Cardiac septum (tissue), 1 donor: Measurements from ENCODE around the gene KRTAP12-1. TPM values are rescaled to one million over a fixed set of nuclear protein-coding genes. Genes with fewer than 3 reads are reported as not detected.
"Not testable (repeated sequence)": the region's sequence is repeated elsewhere in the genome, so short reads cannot be mapped to it uniquely, and the experiment has no call there.

Source experiments
- DNase-seq: peaks from one replicate; pipeline ENCODE4 v3.0.0-alpha.2; 2020; ENCODE audit warnings: low spot score
- intact Hi-C: fragments of 100-400 bp; cut with DNase I; formaldehyde crosslinking; loops from one replicate; pipeline ENCODE4 v1.14.0; 2022
- total RNA-seq: library from RNA; stranded (reverse); fragmentation: NEBNext Ultra II Directional; extraction: Animal tissue kit (Norgen Biotek cat#: 25700); gene quantifications from one replicate; pipeline ENCODE4 v1.2.1, GENCODE V29; 2021
- donor health status: DM: no; HTN: no; CAD: no.

Gene KRTAP12-1
- total RNA-seq, 1 donor from 2014 or later, result not detected

DNA sequence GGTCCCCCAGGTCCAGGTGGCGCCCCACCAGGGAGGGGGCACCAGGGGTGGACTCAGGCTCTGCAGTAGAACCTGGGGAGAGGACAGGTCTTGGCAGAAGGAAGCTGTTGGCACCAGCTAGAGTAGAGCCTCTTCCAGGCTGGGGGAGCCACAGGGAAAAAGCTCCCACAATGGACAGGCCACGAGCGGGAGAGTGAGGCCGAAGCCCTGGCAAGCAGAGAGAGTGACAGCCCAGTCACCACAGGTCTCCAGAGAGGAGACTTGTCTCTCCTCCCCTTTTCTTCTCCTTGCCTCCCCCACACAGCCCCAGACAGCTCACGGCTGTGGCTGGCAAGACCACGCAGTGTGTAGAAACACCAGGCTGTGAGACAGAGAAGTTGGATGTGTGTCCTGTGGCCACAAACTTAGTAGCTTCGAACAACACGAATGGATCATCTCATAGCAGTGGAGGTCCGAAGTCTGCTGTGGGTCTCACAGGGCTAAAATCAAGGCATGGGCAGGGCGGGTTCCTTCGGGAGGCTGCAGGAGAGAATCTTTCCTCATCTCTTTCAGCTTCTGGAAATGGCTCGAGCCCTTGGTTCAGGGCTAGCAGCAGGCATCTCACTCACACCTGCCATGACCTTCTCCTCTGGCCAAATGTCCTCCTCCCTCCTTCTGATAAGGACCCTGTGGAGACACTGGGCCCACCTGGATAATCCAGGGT lies 30.8 kb downstream of the KRTAP12-1 start:
- DNase-seq, result no peak
- intact Hi-C loops, result no loop called here

DNA sequence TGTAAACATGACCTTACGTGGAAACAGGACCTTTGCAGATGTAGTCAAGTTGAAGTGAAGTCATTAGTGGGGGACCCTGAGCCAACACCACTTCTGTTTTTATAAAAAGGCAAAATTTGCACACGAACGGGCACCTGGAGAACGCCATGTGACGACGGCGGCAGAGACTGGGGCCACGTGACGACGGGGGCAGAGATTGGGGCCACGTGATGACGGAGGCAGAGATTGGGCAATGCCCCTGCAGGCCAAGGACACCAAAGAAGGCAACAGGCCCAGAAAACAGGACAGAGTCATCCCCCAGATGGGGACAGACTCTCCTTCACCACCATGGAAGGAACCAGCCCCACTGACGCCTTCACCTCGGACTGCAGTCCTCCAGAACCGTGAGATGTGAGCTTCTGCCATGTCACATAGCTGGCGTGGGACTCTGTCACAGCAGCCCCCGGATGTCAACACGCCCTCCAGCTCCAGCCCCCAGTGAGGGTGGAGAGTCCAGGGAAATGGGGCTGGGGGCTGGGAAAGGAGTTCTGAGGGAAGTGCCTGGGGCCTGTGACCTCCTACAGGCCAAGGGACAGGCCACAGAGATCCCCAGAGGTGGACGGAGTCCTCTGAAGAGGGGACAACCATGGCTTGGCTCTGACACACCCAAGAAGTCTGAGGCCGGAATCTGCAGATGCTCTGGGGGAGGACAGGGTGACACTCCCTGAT lies 31.5 kb downstream of the KRTAP12-1 start:
- intact Hi-C loops, result no loop called here

DNA sequence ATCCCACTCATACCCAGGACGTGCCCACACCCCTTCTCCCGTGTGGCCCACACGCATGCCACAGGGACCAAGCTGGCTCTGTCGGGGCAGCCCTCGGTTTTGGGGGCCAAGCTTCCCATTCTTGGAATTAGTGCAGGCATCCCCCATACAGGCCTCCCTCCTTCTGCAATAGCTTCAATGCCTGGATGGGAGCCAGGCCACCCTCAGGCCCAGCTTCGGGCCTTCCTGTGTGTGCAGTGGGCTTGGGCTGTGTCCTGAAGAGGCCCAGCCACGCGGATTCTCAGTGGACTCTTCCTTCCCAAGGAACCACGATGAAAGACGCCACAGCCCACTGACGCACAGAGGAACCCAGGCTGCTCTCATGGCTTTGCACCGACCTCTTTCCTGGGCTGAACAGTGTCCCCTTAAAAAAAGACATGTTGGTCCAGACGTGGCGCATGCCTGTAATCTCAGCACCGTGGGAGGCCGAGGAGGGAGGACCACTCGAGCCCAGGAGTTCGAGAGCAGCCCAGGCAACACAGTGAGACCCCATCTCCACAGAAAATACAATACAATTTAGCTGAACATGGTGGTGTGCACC lies 32.4 kb downstream of the KRTAP12-1 start:
- intact Hi-C loops, result loop anchor here (10.0 kb wide), 1 partner anchor 135 kb away; no protein-coding TSS in a partner anchor
- DNase-seq, result no peak

More for the DNA sequence above, 31.5 kb downstream of the KRTAP12-1 start:
- DNase-seq, result no peak

DNA sequence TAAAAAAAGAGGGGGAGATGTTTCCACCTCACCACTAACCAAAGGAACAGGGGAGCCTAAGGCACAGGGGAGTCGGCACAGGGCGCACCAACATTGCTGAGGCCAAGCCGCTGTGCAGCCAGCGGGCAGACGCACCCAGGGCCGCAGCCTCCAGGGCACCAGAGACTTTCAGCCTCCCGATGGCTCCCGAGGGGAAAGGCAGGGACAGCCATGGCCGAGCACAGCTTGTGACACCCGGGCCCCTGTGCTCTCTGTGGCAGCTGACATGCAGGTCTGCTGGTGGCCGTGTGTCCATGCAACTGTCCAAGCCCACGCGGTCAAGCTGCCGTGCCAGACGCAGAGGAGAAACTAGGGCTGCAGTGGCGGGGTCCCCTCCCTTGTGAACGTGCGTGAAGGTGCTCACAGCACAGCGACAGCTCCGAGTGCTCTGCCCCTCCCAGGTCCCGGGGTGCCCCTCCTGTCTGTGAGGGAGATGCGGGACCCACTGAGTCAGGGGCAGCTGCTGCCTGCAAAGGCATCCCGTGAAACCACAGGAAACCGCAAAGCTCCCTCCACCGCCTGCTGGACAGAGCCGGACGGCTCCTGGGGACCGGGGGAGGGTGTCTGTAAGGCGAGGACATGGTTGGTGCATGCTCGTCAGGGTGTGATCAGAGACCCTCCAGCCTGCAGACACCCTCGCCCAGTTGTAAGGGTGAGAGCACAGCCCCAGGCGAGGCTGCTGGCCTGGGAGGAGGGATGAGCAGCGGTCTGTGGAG lies 33.2 kb downstream of the KRTAP12-1 start:
- intact Hi-C loops, result loop anchor here (10.0 kb wide), 1 partner anchor 136 kb away; no protein-coding TSS in a partner anchor

GRCh38 chr21:44647222-44647552 lies 34.8 kb downstream of the KRTAP12-1 start:
- intact Hi-C loops, result loop anchor here (10.0 kb wide), 1 partner anchor 138 kb away; no protein-coding TSS in a partner anchor
- DNase-seq, result no peak

More for the DNA sequence above, 33.2 kb downstream of the KRTAP12-1 start:
- no peak for DNase-seq

- intact Hi-C loops, result loop anchor here (10.0 kb wide), 1 partner anchor 138 kb away; no protein-coding TSS in a partner anchor
- not testable (repeated sequence) for DNase-seq
These were observed 35.4 kb downstream of the KRTAP12-1 start, which contains the start of gene KRTAP10-11 for GRCh38 chr21:44646366-44647221. TSS of gene KRTAP10-11 (plus strand) at chr21:44646414. CDS start at chr21:44646459, 45 bp downstream.

DNA sequence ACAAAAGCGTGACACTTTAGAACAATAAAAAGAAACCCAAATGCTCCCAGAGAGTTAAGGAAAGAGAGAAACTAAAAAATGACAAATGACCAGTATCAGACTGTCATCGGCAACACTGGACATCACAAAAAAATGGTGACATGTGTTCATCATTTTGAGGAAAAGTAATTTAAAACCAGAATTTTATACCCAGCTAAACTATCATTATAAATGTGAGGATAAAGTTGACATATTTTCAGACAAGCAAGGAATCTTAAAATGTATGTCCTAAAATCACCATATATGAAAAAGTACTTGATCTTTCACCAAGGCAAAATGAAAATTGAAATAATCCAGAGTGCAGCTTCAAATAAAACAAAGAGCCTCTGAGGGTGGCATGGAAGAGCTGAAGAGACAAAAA lies 37.1 kb downstream of the KRTAP12-1 start:
- intact Hi-C loops, result loop anchor here (10.0 kb wide), 1 partner anchor 140 kb away; no protein-coding TSS in a partner anchor
- DNase-seq, result no peak

DNA sequence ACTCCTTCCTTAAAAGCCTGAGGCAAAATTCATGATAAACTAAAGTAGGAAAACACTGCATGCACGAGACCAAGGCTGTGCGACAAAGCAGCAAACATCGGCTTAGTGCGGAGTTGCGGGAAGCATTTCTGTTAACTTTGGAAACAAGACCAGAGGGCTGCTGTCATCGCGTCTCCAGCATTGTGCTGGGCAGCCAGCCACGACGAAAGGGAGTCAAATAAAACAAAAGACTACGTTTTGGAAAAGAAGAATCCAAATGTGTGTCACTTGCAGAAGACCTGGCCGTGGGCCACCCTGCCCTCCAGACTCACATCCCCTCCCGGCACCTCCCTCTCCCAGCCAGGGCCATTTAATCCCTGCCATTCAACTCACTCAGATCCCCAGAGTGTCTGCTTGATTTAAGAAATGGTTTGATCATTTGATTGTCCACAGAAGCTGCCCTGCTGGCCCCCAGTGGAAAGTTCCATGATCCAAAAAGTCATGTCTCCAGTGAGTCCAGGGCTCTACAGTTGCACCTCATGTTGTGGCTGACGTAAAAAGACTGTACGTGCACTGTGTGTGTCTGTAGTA lies 38.1 kb downstream of the KRTAP12-1 start:
- intact Hi-C loops, result loop anchor here (10.0 kb wide), 1 partner anchor 141 kb away; no protein-coding TSS in a partner anchor
- DNase-seq, result no peak

- intact Hi-C loops, result loop anchor here (10.0 kb wide), 1 partner anchor 144 kb away; no protein-coding TSS in a partner anchor
These were observed 41.2 kb downstream of the KRTAP12-1 start for GRCh38 chr21:44640761-44641160.

GRCh38 chr21:44639331-44639655 lies 42.7 kb downstream of the KRTAP12-1 start:
- intact Hi-C loops, result no loop called here
- DNase-seq, result no peak

More at GRCh38 chr21:44640761-44641160, 41.2 kb downstream of the KRTAP12-1 start:
- no peak for DNase-seq

GRCh38 chr21:44638506-44639330 lies 43.2 kb downstream of the KRTAP12-1 start:
- DNase-seq, intact Hi-C loops: not testable (repeated sequence)

GRCh38 chr21:44637851-44638348 lies 44.1 kb downstream of the KRTAP12-1 start:
- intact Hi-C loops, DNase-seq: not testable (repeated sequence)

DNA sequence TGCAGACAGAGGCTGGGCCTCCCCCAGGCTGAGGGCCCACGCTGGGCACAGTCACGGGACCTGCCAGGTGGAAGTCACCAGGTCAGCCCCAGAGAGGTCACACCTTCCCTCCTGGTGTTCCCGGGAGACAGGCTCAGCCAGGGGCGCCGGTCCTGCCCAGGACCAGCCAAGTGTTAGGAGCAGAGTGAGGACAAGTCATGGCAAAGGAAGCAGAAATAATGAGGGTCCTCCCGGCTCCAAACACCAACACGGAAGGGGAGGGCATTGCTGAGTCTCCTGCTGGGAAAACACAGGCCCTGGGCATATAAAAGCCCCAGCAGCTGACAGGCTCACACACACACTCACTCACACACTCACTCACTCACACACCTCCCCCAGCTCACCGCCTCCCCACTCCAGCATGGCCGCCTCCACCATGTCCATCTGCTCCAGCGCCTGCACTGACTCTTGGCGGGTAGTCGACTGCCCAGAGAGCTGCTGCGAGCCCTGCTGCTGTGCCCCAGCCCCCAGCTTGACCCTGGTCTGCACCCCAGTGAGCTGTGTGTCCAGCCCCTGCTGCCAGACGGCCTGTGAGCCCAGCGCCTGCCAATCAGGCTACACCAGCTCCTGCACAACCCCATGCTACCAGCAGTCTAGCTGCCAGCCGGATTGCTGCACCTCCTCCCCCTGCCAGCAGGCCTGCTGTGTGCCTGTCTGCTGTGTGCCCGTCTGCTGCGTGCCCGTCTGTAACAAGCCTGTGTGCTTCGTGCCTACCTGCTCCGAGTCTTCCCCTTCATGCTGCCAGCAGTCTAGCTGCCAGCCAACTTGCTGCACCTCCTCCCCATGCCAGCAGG lies 44.7 kb downstream of the KRTAP12-1 start, which contains the start of gene KRTAP10-10:
Gene KRTAP10-10 (plus strand): TSS at position 339 of the 833 bp plus-strand sequence. CDS start 62 bp downstream, at position 401.
- intact Hi-C loops, result no loop called here
- DNase-seq, result no peak

DNA sequence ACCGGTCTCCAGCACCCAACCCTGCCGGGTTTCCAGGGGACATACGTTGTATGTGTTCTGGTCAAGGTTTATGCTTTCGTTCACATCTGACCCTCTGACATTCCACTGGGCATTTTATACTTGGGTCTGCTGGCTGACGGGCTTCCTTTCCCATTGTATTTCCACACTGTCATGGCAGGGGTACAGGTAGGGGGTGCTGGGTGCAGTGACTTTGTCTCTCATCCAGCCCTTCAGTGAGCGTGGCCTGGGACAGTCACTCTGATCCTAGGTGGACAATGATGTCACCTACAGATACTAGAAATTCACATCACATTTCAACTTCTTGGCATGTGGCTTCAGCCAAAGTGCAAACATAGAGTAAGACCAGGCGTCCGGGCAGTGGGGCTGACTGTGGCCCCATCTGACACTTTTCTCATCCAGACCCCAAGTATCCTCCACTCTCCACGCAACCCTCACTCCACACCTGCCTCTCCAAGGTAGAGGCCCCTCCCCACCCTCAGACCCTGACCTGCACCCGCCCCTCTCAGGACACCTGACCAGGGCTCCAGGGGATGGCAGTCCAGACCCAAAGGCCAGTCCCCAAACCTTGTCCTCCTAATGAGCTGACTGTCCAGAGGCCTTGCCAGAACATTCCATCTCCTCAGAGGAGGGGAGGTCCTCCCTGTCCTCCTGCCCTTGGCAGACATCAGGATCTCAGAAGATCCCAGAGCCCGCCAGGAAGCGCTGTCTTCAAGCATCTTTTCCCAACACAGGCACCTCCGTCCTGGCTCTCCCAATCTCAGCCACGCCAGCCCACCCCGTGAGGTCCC lies 45.5 kb downstream of the KRTAP12-1 start:
- intact Hi-C loops, result no loop called here
- DNase-seq, result no peak

GRCh38 chr21:44632067-44632466 lies 49.9 kb downstream of the KRTAP12-1 start:
- DNase-seq, result no peak
- intact Hi-C loops, result no loop called here
